HepG2 (cell line): ENCODE data around the gene IL24. TPM values are rescaled to one million over a fixed set of nuclear protein-coding genes. Genes with fewer than 3 reads are reported as not detected.

Source experiments
- ATAD3A ChIP-seq: sonication (generic); formaldehyde crosslinking; IDR thresholded peaks from 2 replicates; pipeline ENCODE4 v1.4.0; 2020; ENCODE audit warnings: missing genetic modification reagents
- EP300 ChIP-seq, 3 experiments: sonication (generic) in 1 of 3; formaldehyde crosslinking in 1 of 3; IDR thresholded peaks; 2 replicates each; pipeline versions ENCODE4 v1.5.1 to v1.6.1; 2011 to 2020; ENCODE audit warnings: low read depth in 2 of 3, low read length in 2 of 3, borderline replicate concordance in 1 of 3, improper control_type of control experiment in 1 of 3, mild to moderate bottlenecking in 1 of 3, missing genetic modification reagents in 1 of 3, moderate library complexity in 1 of 3
- GPN1 ChIP-seq: sonication (generic); formaldehyde crosslinking; IDR thresholded peaks from 2 replicates; pipeline ENCODE4 v1.5.1; 2020; ENCODE audit warnings: missing genetic modification reagents, borderline replicate concordance
- JDP2 ChIP-seq: sonication (generic); formaldehyde crosslinking; IDR thresholded peaks from 2 replicates; pipeline ENCODE4 v1.8.1; 2022; ENCODE audit warnings: missing genetic modification reagents, borderline replicate concordance
- JUNB ChIP-seq: sonication (generic); formaldehyde crosslinking; IDR thresholded peaks from 2 replicates; pipeline ENCODE4 v1.8.0; 2022; ENCODE audit warnings: missing genetic modification reagents, mild to moderate bottlenecking, borderline replicate concordance
- KAT7 ChIP-seq: IDR thresholded peaks from 2 replicates; pipeline ENCODE4 v1.6.1; 2018; ENCODE audit warnings: borderline replicate concordance, missing compliant biosample characterization
- NRL ChIP-seq: sonication (generic); formaldehyde crosslinking; IDR thresholded peaks from 2 replicates; pipeline ENCODE4 v1.5.0; 2020; ENCODE audit warnings: missing genetic modification reagents, mild to moderate bottlenecking, moderate library complexity, borderline replicate concordance
- RAD51 ChIP-seq: fragments of 450-650 bp; IDR thresholded peaks from 2 replicates; pipeline ENCODE4 v1.6.1; 2016; ENCODE audit warnings: borderline replicate concordance
- ZBTB4 ChIP-seq: sonication (generic); formaldehyde crosslinking; IDR thresholded peaks from 2 replicates; pipeline ENCODE4 v1.4.0; 2020; ENCODE audit warnings: missing genetic modification reagents, mild to moderate bottlenecking, borderline replicate concordance
- ZNF160 ChIP-seq: sonication (generic); formaldehyde crosslinking; IDR thresholded peaks from 2 replicates; pipeline ENCODE4 v1.8.0; 2022; ENCODE audit warnings: mild to moderate bottlenecking, inconsistent platforms, missing genetic modification reagents
- ZNF670 ChIP-seq: sonication (generic); formaldehyde crosslinking; IDR thresholded peaks from 2 replicates; pipeline ENCODE4 v1.8.0; 2022; ENCODE audit warnings: mild to moderate bottlenecking, missing genetic modification reagents, borderline replicate concordance
- polyA plus RNA-seq, 8 experiments: library from polyadenylated mRNA; depleted of rRNA in 3 of 8; stranded (reverse) in 7 of 8; unstranded in 1 of 8; fragments of >200 nt; fragmentation: Illumina TruSeq in 4 of 8; extraction: Trizol in 4 of 8; gene quantifications; 2 replicates each; pipeline versions ENCODE4 v1.2.1 to v1.2.3, GENCODE V29; 2011 to 2016; ENCODE audit warnings: low read depth in 4 of 8, missing spikeins in 1 of 8, mixed read lengths in 1 of 8; ENCODE audit not compliant: insufficient read depth in 1 of 8
- total RNA-seq, 5 experiments: library from RNA; depleted of rRNA; stranded (reverse); fragments of >200 nt; fragmentation: Illumina TruSeq; extraction: Trizol; gene quantifications; 2 replicates each; pipeline ENCODE4 v1.2.3, GENCODE V29; 2016; ENCODE audit warnings: low read depth in 1 of 5
- TF ChIP-seq, protein P1 (sequence below): IDR thresholded peaks from 2 replicates; pipeline ENCODE4 v1.6.1; 2016
- TF ChIP-seq, protein P2 (sequence below): sonication (generic); formaldehyde crosslinking; IDR thresholded peaks from 2 replicates; pipeline ENCODE4 v1.4.0; 2020; ENCODE audit warnings: mild to moderate bottlenecking, missing genetic modification reagents
- TF ChIP-seq, protein P3 (sequence below): sonication (generic); formaldehyde crosslinking; IDR thresholded peaks from 2 replicates; pipeline ENCODE4 v1.4.0; 2020; ENCODE audit warnings: missing genetic modification reagents, borderline replicate concordance

Gene IL24
- total and polyA plus RNA-seq, 2 of the 13 experiments (the other 11 are each of a cell fraction or from before 2014, with no cell fraction given): not detected

- TF ChIP-seq ZBTB4 (CRISPR knock-in tag) (no peak), NRL (CRISPR knock-in tag) (0 out of 2 replicates have a peak, but pooled peaks have one; percentile 29), RAD51 (no peak), JDP2 (CRISPR knock-in tag) (no peak), ZNF160 (CRISPR knock-in tag) (no peak), KAT7 (CRISPR knock-in tag) (no peak), JUNB (CRISPR knock-in tag) (no peak), ZNF670 (CRISPR knock-in tag) (no peak), GPN1 (CRISPR knock-in tag) (no peak), ATAD3A (no peak), EP300 (IDR thresholded peaks at IDR 0.05; ENCODE audit: low read depth in 2 of 2, low read length in 2 of 2) (no peak), EP300 (CRISPR knock-in tag; IDR thresholded peaks at IDR 0.05; ENCODE audit: borderline replicate concordance) (no peak)
- TF ChIP-seq, protein P1, sequence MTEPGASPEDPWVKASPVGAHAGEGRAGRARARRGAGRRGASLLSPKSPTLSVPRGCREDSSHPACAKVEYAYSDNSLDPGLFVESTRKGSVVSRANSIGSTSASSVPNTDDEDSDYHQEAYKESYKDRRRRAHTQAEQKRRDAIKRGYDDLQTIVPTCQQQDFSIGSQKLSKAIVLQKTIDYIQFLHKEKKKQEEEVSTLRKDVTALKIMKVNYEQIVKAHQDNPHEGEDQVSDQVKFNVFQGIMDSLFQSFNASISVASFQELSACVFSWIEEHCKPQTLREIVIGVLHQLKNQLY: no peak
- TF ChIP-seq, protein P2, sequence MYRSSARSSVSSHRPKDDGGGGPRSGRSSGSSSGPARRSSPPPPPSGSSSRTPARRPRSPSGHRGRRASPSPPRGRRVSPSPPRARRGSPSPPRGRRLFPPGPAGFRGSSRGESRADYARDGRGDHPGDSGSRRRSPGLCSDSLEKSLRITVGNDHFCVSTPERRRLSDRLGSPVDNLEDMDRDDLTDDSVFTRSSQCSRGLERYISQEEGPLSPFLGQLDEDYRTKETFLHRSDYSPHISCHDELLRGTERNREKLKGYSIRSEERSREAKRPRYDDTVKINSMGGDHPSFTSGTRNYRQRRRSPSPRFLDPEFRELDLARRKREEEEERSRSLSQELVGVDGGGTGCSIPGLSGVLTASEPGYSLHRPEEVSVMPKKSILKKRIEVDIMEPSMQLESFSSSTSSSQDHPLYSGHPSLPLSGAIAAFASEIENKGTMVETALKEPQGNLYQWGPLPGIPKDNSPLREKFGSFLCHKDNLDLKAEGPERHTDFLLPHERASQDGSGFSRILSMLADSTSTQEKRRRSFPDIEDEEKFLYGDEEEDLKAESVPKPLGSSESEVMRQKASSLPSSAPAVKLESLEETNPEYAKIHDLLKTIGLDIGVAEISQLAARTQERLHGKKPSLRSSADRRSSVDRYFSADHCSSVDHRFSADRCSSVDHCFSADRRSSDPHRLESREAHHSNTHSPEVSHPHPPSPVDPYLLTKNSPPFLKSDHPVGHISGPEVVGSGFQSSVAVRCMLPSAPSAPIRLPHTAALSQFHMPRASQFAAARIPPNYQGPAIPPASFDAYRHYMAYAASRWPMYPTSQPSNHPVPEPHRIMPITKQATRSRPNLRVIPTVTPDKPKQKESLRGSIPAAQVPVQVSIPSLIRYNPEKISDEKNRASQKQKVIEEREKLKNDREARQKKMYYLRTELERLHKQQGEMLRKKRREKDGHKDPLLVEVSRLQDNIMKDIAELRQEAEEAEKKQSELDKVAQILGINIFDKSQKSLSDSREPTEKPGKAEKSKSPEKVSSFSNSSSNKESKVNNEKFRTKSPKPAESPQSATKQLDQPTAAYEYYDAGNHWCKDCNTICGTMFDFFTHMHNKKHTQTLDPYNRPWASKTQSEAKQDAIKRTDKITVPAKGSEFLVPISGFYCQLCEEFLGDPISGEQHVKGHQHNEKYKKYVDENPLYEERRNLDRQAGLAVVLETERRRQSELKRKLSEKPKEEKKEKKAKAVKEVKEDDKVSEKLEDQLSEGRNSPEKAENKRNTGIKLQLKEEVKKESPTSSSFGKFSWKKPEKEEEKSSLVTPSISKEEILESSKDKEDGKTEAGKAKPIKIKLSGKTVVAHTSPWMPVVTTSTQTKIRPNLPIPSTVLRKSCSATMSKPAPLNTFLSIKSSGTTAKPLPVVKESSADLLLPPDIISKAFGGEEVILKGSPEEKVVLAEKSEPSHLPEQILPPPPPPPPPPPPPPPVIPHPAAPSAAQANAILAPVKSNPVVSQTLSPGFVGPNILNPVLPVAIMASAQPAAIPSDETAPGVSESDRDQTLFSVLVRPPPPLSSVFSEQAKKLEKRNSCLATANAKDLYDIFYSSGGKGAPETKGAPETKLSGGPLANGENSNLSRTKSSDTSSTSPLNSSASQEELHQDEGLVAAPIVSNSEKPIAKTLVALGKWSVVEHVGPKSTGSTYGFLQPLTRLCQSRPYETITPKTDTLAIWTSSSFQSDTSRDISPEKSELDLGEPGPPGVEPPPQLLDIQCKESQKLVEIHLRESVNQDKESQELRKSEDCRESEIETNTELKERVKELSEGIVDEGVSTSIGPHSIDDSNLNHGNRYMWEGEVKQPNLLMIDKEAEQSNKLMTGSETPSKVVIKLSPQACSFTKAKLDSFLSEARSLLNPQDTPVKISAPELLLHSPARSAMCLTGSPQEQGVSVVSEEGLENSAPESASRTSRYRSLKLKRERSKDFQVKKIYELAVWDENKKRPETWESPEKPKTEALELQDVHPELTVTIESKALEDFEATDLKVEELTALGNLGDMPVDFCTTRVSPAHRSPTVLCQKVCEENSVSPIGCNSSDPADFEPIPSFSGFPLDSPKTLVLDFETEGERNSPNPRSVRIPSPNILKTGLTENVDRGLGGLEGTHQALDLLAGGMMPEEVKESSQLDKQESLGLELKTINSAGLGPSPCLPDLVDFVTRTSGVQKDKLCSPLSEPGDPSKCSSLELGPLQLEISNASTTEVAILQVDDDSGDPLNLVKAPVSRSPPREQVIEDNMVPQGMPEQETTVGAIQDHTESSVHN: no peak
- TF ChIP-seq, protein P3, sequence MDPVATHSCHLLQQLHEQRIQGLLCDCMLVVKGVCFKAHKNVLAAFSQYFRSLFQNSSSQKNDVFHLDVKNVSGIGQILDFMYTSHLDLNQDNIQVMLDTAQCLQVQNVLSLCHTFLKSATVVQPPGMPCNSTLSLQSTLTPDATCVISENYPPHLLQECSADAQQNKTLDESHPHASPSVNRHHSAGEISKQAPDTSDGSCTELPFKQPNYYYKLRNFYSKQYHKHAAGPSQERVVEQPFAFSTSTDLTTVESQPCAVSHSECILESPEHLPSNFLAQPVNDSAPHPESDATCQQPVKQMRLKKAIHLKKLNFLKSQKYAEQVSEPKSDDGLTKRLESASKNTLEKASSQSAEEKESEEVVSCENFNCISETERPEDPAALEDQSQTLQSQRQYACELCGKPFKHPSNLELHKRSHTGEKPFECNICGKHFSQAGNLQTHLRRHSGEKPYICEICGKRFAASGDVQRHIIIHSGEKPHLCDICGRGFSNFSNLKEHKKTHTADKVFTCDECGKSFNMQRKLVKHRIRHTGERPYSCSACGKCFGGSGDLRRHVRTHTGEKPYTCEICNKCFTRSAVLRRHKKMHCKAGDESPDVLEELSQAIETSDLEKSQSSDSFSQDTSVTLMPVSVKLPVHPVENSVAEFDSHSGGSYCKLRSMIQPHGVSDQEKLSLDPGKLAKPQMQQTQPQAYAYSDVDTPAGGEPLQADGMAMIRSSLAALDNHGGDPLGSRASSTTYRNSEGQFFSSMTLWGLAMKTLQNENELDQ (CRISPR knock-in tag): no peak
Measured at GRCh38 chr1:206935491-206936067, 38.3 kb downstream of the IL24 start (continued).
